ENCODE data around the gene SPO11. TPM values are rescaled to one million over a fixed set of nuclear protein-coding genes. Genes with fewer than 3 reads are reported as not detected.

SPO11 gene
- polyA plus RNA-seq, 1 donor from 2014 or later, result not detected

DNA sequence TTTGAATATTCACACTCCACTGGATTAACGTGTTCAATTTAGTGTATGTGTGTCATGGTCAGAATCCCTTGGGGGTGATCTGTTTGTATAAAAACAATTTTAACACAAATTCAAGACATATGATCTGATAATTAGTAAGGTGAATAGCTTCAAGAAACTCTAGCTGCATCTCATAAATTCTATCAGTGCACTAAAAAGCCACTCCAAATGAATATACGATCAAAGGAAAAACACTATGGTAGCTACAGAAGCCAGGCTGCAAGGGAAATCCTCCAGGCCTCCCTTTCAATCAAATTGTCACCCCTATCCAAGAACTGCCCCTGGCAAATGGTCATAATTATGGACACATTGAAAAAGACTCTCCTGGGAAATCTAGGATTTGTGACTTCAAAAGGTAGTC, 12.1 kb downstream of the SPO11 start:
- Histone ChIP-seq H3K27ac (ENCODE audit: low read length) (no peak overlapping the region), H3K9me2 (ENCODE audit: insufficient read depth, low read length) (no peaks in the 10 kb centered on the region), H3K36me3 (ENCODE audit: insufficient read depth, low read length) (no peaks in the 10 kb centered on the region), H3K9ac (ENCODE audit: low read length) (no peak overlapping the region), H3F3A (ENCODE audit: insufficient read depth, low read length, poor library complexity, severe bottlenecking) (no peaks in the 10 kb centered on the region), H4K20me1 (ENCODE audit: insufficient read depth) (no peaks in the 10 kb centered on the region), H3K79me2 (replicated peaks; ENCODE audit: insufficient read depth, low read length) (no peaks in the 10 kb centered on the region), H3K27me3 (ENCODE audit: insufficient read depth, low read depth, low read length) (no peaks in the 10 kb centered on the region), H3K4me2 (ENCODE audit: low read length) (no peak overlapping the region), H2AFZ (ENCODE audit: low read depth, low read length) (no peak overlapping the region), H3K4me3 (ENCODE audit: low read length) (no peak overlapping the region), H3K9me3 (ENCODE audit: low read length) (no peaks in the 10 kb centered on the region)
- no peak for TF ChIP-seq RAD21 (conservative IDR thresholded peaks at IDR 0.05)
- no peak for TF ChIP-seq SMC3 (conservative IDR thresholded peaks at IDR 0.05; ENCODE audit: poor library complexity)
- TF ChIP-seq REST (IDR thresholded peaks at IDR 0.05; ENCODE audit: borderline replicate concordance), result no peak
- no peak for TF ChIP-seq EZH2 (IDR thresholded peaks at IDR 0.05; ENCODE audit: borderline replicate concordance, insufficient read depth, low read length, poor library complexity, severe bottlenecking)
- no peak for TF ChIP-seq POLR2AphosphoS5 (IDR thresholded peaks at IDR 0.05)
- TF ChIP-seq CTCF (IDR thresholded peaks at IDR 0.05; ENCODE audit: poor library complexity, severe bottlenecking), result no peak
- TF ChIP-seq EP300 (conservative IDR thresholded peaks at IDR 0.05; ENCODE audit: poor library complexity, severe bottlenecking), result no peak
- no peak for TF ChIP-seq TAF1 (IDR thresholded peaks at IDR 0.05; ENCODE audit: low read depth)
- TF ChIP-seq MXI1 (conservative IDR thresholded peaks at IDR 0.05; ENCODE audit: poor library complexity, severe bottlenecking), result no peak

GRCh38 chr20:57342829-57343228, 13.2 kb downstream of the SPO11 start:
- H3K27me3 ChIP-seq (ENCODE audit: insufficient read depth, low read depth, low read length), result no peaks in the 10 kb centered on the region
- H3K9me3 ChIP-seq (ENCODE audit: low read length), result no peaks in the 10 kb centered on the region
- H3K4me2 ChIP-seq (ENCODE audit: low read length), result no peak overlapping the region
- H3K9ac ChIP-seq (ENCODE audit: low read length), result no peak overlapping the region
- H3K9me2 ChIP-seq (ENCODE audit: insufficient read depth, low read length), result no peaks in the 10 kb centered on the region
- no peak for TF ChIP-seq POLR2AphosphoS5 (IDR thresholded peaks at IDR 0.05)
- no peak for TF ChIP-seq REST (IDR thresholded peaks at IDR 0.05; ENCODE audit: borderline replicate concordance)
- no peak for TF ChIP-seq RAD21 (conservative IDR thresholded peaks at IDR 0.05)
- no peak for TF ChIP-seq CTCF (IDR thresholded peaks at IDR 0.05; ENCODE audit: poor library complexity, severe bottlenecking)
- no peak for TF ChIP-seq TAF1 (IDR thresholded peaks at IDR 0.05; ENCODE audit: low read depth)
- no peak overlapping the region for H3K4me3 ChIP-seq (ENCODE audit: low read length)
- no peaks in the 10 kb centered on the region for H4K20me1 ChIP-seq (ENCODE audit: insufficient read depth)
- H3K36me3 ChIP-seq (ENCODE audit: insufficient read depth, low read length), result no peaks in the 10 kb centered on the region
- no peaks in the 10 kb centered on the region for H3F3A ChIP-seq (ENCODE audit: insufficient read depth, low read length, poor library complexity, severe bottlenecking)
- H3K27ac ChIP-seq (ENCODE audit: low read length), result no peak overlapping the region
- no peak overlapping the region for H2AFZ ChIP-seq (ENCODE audit: low read depth, low read length)
- no peaks in the 10 kb centered on the region for H3K79me2 ChIP-seq (replicated peaks; ENCODE audit: insufficient read depth, low read length)
